GM21737 (cell line): ENCODE measurements around the gene TLNRD1.
"Not testable (repeated sequence)": the region's sequence is repeated elsewhere in the genome, so short reads cannot be mapped to it uniquely, and the experiment has no call there.

Source experiments
- ATAC-seq: cut with Tn5 transposase; IDR thresholded peaks from one replicate; pipeline ENCODE4 v1.9.1; 2021; ENCODE audit warnings: mild to moderate bottlenecking, moderate library complexity; ENCODE audit not compliant: unreplicated experiment

TLNRD1 gene

DNA sequence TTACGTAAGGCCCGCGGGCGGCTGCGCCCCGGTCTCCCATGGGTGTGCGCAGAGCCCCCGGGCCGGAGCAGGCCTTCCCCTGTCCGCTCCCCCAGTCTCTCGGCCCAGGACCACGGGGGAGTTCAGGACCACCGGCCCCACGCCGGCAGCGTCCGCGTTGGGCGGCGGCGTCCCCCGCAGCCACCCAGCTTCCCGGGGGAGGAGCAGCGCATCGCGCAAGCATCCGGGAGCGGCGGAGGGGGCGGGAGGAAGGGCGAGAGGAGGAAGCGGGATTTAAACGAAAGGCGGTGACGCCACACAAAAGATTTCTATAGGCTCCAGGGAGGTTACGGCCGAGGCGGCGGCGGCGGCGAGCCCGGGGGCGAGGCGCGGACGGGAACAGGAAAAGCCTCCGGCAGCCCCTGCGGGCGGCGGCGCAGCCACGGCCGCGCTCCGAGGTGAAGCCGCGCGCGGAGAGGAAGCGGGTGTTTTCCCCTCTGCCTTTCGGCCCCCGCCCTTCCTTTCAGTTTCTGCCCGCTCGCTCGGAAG is at the start of gene TLNRD1:
Gene TLNRD1, plus strand, starts transcription at position 300 of the 528 bp plus-strand sequence. CDS start 1,349 bp downstream, outside the sequence.
- ATAC-seq, result peak; percentile 57

DNA sequence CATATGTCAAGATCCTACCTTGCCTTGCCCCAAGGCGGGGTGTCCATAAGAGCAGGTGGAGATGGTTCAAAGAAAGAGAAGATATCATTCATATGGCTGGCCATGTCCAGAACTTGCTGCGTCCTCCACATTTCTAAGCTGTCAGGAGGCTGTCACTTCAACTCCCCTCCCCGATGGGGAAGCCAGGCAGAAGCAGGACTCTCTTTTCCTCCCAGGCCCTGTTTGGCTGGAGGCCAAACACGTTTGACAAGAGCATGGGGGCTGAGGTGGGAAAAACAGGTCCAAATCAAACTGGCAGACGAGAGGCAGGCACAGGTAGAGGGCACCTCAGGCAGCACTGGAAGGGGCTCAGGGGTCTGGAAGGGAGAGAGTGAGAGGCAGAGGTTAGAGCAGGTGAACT is 48.8 kb upstream of the TLNRD1 start:
- ATAC-seq, result no peak

DNA sequence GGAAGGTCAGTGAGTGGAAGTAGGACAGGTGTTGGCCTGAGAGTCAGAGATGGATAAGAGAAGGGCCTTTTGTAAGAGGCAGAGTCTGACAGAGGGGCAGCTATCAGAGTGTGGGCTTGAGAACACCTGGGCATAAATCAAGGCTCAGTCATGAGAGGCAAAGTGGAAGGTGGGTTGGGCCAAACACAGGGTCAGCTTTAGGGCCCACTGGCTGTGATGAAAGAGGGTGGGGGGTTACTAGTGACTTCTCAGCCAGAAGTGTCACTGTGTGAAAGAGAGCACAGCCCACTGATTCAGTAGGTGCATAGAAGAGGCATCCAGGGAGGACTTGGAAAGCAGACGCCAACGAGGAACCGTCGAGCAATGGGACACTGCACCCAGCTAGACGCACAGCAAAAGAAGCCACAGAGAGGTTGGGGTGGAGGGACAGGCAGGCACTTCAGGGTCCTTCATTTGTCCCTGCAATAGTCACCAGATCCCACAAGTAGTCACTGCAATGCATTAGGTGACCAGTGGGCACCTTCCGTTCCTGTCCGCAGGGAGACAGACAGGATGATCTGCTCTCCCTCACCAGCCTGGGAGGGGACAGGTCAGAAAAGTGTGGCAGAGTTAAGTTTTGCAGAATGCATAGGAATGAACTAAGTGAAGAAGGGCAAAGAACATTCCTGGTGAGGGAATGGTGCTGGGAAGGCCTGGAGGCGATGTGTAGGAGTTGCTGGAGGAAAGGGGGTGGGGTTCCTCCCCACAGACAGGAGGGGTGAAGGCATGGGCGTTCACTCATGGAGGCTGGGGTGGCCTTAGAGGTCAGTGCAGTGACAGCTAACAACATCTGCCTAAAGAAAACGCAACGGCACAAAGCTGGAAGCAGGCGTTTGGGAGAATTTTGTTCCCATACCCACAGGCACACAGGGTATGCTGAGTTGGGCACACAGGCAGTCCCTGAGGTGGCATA is 47.4 kb upstream of the TLNRD1 start:
- no peak for ATAC-seq

DNA sequence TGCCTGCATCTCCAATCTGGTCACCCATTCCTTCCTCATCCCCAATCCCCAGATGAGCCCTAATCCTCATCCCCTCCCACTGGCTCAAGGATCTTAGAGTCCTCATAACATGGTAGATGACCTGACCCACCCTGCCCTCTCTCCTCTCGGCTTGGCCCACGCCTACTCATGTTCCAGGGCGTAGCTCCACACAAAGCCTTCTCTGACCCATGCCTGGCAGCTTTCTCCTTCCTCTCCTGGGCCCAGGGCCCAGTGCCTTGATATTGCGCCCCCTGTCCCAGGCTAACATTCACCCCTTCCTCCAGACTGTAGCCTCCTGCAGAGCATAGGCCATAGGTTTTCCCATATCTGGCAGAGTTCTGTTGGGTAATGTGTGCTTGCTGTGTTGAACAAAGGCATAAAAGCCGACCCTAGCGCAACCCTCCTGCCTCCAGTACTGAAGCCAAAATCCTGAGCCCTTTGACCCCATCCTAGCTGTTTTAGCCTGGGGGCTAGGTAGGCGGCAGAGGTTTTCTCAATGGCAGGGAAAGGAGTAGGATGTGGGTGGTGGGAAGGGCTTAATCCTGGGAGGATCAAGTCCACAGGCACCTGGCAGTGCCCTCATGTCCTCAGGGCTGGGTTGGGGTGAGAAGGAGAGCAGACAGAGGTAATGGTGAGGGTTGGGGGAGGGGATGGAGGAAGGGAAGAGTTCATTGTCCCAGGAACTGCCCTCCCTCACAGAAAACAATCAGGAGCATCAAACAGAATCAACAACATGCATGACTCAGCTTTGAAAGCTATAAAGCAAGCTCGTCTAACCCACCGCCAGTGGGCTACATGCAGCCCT is 46.6 kb upstream of the TLNRD1 start:
- no peak for ATAC-seq

DNA sequence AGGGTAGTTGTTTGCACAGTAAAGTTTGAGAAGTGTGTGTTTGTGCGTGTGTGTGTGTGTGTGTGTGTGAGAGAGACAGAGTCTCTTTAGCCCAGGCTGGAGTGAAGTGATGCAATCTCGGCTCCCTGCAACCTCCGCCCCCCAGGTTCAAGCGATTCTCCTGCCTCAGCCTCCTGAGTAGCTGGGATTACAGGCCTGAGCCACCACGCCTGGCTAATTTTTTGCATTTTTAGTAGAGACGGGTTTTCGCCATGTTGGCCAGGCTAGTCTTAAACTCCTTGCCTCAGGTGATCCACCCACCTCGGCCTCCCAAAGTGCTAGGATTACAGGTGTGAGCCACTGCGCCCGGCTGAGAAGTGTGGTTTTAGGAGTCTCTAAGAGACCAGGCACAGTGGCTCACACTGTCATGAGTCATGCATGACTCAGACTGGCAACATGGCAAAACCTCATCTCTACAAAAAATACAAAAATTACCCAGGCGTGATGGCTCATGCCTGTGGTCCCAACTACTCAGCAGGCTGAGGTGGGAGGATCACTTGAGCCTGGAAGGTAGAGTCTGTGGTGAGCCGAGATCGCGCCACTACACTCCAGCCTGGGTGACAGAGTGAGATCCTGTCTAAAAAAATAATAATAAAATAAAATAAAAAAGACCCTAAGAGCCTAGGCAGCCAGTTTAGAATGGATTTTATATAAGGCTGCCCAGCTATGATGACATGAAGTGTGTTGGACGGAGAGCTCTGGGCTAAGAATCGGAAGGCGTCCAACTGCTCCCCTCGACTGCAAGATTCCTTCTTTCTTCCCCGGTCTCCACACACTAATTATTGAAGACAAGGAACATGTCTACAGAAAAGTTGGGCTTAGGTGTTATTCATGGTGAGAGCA is 44.9 kb upstream of the TLNRD1 start:
- not testable (repeated sequence) for ATAC-seq

DNA sequence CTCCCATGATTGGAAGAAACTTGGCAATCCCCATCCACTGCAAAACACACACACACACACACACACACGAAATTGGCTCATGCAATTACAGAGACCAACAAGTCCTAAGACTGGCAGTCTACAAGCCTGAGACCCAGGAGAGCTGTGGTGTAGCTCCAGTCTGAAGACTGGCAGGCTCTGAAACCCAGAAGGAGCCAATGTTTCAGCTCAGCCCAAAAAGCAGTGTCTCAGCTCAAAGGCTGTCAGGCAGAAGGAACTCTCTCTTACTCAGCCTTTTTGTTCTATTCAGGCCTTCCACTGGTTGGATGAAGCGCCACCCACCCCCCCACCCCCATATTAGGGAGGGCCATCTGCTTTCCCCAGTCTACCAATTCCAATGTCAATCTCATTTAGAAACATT is 43.2 kb upstream of the TLNRD1 start:
- ATAC-seq, result no peak

DNA sequence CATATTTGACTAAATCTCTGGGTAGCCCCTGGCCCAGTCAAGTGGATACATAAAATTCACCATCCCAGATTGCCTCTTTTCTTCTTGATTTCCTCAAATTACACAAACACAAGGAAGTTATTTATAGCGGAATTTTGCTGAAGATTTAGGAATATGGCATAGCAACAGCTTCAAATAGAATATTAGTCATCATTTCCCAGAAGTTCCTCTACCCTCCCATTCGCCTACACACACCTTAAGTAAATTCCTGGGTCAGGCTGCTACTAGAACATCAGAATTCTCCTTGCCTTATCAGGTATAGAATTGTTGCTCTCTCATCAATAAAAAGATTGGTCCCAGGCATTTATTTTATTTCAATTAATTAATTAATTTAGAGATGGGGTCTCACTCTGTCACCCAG is 42.7 kb upstream of the TLNRD1 start:
- ATAC-seq, result no peak

DNA sequence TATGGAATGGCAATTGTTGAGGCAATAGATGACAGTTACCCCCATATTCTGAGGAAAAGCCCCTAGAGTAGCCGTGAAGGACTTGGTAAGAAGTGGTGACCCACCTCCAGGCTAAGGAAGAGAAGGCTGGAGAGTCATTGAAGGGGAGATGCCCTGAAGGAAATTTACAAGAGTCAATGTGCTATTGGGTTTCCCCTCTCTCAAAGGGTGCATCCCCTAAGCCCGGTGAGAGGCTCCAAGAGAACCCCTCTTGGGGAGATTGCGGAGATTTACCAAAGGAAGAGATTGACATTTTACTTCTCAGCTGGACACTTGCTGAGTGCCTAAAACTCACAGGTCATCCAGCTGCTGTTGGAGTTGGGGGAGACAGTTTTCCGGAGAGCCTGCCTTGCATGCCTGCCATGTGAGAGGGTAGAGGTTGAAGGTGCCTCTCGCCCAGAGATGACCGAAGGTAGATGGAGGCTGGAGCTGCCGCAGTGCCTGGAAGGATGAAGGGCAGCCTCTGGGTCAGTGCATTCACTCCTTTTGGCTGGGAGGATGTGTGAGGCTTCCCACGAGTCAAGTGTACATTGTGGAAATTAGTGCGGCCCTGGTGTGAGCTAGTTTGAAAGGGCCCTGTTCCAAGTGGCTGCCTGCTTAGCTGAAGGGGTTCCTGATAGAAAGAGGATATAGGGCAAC is 41.8 kb upstream of the TLNRD1 start:
- no peak for ATAC-seq

DNA sequence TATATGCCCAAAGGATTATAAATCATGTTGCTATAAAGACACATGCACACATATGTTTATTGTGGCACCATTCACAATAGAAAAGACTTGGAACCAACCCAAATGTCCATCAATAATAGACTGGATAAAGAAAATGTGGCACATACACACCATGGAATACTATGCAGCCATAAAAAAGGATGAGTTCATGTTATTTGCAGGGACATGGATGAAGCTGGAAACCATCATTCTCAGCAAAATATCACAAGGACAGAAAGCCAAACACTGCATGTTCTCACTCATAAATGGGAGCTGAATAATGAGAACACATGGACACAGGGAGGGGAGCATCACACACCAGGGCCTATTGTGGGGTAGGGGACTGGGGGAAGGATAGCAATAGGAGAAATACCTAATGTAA is 35.3 kb upstream of the TLNRD1 start:
- not testable (repeated sequence) for ATAC-seq

DNA sequence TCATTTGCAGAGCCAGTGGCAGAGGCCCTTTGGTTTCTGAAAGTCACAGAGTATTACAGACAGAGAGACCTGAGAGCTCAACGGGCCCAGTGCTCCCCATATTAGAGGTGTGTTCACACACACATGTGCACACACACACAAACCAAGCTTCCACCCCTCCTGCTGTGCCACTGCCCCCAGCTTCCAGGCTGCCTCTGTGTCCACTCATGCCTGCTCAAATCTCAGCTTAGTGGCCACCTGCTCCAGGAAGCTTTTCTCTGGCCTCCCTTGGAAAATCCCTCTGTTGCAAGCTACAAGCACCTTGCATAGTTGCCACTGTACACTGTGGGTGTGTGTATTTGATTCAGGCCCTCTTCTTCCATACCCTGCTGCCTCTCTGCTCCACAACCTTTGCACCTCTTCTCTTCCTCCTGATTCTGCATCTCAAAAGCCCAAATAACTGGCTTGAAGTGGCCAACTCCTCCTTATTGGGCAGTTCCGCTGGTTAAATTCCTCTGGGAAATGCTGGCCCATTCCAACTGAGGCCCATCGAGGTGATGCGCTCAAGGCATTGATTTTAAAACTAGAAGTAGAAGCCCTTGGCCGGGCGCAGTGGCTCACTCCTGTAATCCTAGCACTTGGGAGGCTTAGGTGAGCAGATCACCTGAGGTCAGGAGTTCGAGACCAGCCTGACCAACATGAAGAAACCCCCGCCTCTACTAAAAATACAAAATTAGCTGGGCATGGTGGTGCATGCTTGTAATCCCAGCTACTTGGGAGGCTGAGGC is 34.1 kb upstream of the TLNRD1 start:
- ATAC-seq, result no peak

DNA sequence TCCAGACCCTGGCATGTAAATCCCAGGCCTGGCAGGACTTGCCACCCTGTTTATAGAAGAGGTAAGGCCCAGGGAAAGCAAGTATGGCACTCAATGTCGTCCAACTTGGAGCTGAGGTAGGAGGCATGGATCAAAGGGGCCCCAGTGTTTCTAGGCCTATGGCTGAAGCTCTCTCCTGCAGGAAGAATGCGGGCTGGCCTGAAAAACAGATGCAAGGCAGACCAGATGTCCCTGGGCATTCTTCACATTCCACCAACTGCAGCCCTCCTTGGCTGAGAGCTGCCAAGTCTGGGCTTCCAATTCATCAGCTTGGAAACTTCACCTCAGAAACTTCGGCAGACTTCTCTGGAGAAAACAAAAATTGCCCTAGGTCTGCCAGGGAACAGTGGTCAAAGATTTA is 33.3 kb upstream of the TLNRD1 start:
- no peak for ATAC-seq

DNA sequence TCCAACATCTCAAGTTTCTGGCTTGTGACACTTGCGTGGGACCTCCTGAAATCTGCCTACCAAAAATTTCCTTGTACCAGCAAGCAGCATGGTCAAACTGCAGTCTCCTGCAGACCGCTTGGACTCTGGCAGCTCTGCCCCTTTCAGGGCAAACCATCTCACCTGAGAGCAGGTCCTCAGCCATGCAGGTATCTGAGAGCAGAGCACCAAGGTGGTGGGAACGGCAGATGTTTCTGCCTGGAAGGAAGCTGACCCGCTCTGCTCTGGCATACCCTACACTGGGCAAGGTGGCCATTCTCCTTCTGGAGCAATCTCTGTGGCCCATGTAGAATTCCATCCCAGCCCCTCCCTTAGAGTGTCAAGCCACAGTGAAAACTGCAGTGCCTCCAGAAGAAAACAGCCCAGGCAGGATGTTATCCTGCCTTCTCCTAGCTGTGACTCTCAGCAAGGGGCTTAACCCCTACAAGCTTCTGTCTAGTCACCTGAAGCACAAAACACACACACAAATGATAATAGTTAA is 32.7 kb upstream of the TLNRD1 start:
- no peak for ATAC-seq

DNA sequence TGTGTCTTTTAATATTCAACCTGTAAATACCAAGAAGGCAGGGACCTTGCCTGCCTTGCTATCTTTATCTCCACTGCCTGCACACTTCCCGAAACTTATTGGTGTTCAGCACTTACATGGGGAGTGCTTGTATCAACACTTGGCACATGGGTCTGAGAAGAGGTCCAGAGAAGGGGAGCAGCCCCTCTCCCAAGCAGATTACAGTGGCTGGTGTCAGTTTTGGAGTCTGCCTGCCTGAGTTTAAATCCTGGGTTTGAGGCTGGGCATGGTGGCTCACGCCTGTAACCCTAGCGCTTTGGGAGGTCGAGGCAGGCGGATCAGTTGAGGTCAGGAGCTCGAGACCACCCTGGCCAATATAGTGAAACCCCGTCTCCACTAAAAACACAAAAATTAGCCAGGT is 31.4 kb upstream of the TLNRD1 start:
- no peak for ATAC-seq

DNA sequence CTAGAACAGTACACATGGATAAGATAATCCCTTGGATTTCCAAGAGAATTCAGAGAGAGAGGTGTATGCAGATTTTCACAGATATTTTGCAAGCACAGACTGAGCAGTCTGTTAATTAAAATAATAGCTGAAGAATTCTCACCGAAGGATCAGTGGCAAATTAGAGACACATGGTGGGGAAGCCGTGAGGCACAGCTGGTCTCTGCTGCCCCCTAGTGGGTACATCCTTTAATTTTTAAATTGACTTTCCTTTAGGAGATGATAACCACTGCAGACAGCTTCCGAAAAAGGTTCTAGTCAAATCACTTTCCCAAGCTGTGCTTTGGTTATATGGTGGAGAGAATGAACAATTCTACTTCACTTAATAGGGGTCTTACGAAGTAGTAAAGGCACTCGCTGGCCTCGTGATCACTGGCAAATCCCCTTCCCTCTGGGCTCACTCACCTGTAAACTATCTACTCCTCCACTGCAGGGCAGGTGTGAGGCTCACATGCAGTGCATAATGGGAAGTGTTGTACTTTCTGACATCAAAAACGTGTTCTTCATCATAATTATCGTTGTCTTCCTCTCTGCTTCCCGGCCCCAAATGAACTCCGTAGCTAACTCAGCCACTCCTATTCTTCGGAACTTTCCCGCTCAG is 30.6 kb upstream of the TLNRD1 start:
- ATAC-seq, result no peak

DNA sequence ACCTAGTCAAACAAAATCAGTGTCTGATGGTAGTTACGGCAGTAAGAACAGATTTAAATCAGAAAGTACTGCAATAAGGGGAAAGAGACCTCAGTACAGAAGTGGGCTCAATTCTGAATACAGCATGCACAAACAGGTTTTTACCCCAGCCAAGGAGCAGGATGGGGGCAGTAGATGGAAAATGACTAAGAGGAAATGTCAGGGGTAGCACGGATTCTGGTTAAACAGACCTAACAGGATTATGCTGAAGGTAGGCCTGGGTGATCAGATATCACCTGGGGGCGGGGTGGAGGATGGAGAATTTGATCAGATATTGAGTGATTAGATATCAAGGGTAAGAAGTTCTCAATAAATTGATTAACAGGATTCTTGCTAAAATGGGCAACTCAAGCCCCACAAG is 30.1 kb upstream of the TLNRD1 start:
- no peak for ATAC-seq

DNA sequence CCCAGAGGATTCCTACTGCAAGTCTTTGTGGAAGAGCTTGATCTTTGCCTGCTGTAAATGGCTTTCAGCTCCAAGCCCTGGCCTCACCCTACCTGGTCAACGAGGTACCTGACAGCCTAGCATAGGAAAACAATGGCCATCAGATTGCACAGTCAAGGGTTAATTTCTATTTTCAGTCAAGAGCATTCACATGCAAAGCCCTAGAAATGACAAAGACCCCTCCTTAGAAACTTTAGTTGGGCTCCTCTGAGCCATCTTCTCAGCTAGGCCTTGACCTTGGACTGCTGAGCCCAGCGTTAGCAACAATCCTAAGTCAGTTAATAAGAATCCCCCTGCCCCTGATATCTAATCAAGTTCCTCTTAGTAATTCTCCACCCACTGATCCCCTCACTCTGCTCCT is 29.6 kb upstream of the TLNRD1 start:
- ATAC-seq, result no peak

DNA sequence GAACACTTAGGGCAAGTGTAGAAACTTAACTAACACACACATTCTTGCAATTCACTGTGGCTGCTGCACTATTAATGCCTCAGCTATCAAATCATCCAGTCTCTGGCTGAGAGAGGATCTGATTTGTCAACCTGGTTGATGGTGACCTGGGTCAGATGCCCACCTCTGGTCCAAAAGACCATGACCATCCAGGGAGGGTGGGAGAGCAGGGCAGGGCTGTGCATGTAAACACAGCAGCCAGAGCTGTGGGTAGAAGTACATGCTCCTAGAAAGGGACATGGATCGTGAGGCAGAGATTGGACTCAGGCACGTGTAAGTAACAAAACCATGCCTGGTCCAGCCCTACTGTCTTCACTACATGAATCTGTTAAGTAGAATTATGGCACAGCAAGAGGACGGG is 28.4 kb upstream of the TLNRD1 start:
- no peak for ATAC-seq

DNA sequence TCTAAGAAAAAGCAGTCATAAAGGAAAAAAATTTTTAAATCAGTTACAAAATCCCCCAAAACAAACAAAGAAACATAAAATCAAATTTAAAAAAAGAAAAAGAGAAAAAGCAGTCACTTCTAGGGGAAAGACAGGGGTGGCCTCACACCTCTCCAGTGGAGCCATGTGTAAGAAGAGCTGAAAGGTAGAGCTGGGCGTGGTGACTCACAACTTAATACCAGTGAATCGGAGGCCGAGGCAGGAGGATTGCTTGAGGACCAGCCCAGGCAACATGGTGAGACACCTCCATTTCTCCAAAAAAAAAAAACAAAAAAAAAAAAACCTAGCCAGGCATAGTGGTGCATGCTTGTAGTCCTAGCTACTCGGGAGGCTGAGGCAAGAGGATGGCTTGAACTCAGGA is 25.8 kb upstream of the TLNRD1 start:
- no peak for ATAC-seq

DNA sequence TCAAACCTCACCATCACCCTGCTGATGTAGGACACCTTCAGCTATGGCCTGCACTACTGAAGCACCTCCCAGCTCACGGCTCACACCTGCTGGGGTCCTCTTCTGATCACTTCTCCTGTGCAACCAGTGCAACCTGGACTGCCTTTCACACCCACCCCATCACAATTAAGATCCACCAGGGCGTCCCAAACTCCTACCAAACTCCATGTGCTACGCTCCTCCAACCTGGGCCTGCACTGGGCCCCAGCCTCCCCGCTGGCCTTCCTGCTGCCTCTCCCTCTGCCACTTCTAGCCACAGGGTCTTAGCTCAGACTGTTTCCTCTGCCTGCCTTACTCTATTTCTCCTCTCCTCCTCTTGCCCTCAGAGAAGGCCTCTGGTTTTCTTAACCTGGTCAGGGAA is 23.9 kb upstream of the TLNRD1 start:
- no peak for ATAC-seq
